Measurements from ENCODE around the gene SLC50A1. TPM values are rescaled to one million over a fixed set of nuclear protein-coding genes. Genes with fewer than 3 reads are reported as not detected.

Gene SLC50A1
- total RNA-seq, 1 experiment from 2014 or later = 24.9 TPM

DNA sequence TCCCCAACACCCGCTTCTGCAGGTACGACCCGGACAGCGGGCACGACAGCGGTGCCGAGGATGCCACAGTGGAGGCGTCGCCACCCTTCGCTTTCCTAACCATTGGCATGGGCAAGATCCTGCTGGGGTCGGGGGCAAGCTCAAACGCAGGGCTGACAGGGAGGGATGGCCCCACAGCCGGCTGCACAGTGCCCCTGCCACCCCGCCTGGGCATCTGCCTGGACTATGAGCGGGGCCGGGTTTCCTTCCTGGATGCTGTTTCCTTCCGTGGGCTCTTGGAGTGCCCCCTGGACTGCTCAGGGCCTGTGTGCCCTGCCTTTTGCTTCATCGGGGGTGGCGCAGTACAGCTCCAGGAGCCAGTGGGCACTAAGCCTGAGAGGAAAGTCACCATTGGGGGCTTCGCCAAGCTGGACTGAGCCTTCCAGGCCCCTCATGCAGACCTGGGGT is 48.1 kb downstream of the SLC50A1 start:
- Histone ChIP-seq H2AK5ac (ENCODE audit: insufficient read length, low read length) (no peak overlapping the region), H3K4me2 (ENCODE audit: insufficient read depth, insufficient read length, low read length) (no peak overlapping the region), H3K23me2 (ENCODE audit: insufficient read length, low read depth, low read length, poor library complexity, severe bottlenecking) (no peaks in the 10 kb centered on the region), H2BK15ac (ENCODE audit: low read depth, low read length) (no peak overlapping the region), H3K27me3 (ENCODE audit: insufficient read depth, low read length) (no peaks in the 10 kb centered on the region), H4K91ac (ENCODE audit: insufficient read length, low read depth, low read length) (no peak overlapping the region), H2BK120ac (ENCODE audit: low read depth, low read length, poor library complexity, severe bottlenecking) (no peak overlapping the region), H2BK12ac (ENCODE audit: insufficient read length, low read depth, low read length) (no peak overlapping the region), H3K9me3 (ENCODE audit: control insufficient read depth, low read depth, low read length) (no peaks in the 10 kb centered on the region), H3K27ac (ENCODE audit: insufficient read length, low read depth, low read length) (no peak overlapping the region), H3K4ac (ENCODE audit: low read depth, low read length) (no peak overlapping the region), H4K20me1 (ENCODE audit: control insufficient read depth, insufficient read depth, insufficient read length) (no peaks in the 10 kb centered on the region), H4K5ac (ENCODE audit: insufficient read length, low read depth, low read length) (no peak overlapping the region), H4K8ac (replicated peaks; ENCODE audit: insufficient read length, low read depth, low read length) (no peak overlapping the region), H3K14ac (ENCODE audit: insufficient read depth, low read length) (no peak overlapping the region), H3T11ph (ENCODE audit: low read length) (no peak overlapping the region), H3K79me2 (ENCODE audit: insufficient read depth, low read length) (no peaks in the 10 kb centered on the region), H2AFZ (ENCODE audit: low read length) (no peak overlapping the region), H3K23ac (ENCODE audit: insufficient read length, low read depth, low read length) (no peak overlapping the region), H3K18ac (ENCODE audit: insufficient read length, low read depth, low read length) (no peak overlapping the region), H2BK5ac (ENCODE audit: insufficient read length, low read length) (no peak overlapping the region), H3K9ac (ENCODE audit: extremely low read depth, insufficient read length, low read length) (no peak overlapping the region), H2BK20ac (ENCODE audit: low read depth, low read length, poor library complexity, severe bottlenecking) (no peak overlapping the region), H3K4me1 (ENCODE audit: insufficient read depth, low read length) (peaks cover 3% of the 10 kb centered on the region), H3K79me1 (ENCODE audit: insufficient read depth, low read depth, low read length, poor library complexity, severe bottlenecking) (no peaks in the 10 kb centered on the region), H3K56ac (ENCODE audit: insufficient read length, low read depth, low read length) (no peak overlapping the region)
- no peak overlapping the region for H3K27ac Mint-ChIP-seq
- peaks cover 17 to 31% of the 10 kb centered on the region in 2 experiments for H3K4me1 Mint-ChIP-seq
- peaks cover 0 to 2% of the 10 kb centered on the region in 2 experiments; a peak in 1 of 5 replicates for H3K9me3 Mint-ChIP-seq
- H3K27me3 Mint-ChIP-seq (ENCODE audit: low read depth) = peaks cover 1% of the 10 kb centered on the region; the same call in 1 of the 2 replicates
- no peak overlapping the region for H3K4me3 Mint-ChIP-seq
- WGBS (ENCODE audit: extremely low coverage, insufficient read length, low lambda C conversion rate) = 100% methylated on average over 1 of the region's 20 CpGs
- TF ChIP-seq, protein P1, sequence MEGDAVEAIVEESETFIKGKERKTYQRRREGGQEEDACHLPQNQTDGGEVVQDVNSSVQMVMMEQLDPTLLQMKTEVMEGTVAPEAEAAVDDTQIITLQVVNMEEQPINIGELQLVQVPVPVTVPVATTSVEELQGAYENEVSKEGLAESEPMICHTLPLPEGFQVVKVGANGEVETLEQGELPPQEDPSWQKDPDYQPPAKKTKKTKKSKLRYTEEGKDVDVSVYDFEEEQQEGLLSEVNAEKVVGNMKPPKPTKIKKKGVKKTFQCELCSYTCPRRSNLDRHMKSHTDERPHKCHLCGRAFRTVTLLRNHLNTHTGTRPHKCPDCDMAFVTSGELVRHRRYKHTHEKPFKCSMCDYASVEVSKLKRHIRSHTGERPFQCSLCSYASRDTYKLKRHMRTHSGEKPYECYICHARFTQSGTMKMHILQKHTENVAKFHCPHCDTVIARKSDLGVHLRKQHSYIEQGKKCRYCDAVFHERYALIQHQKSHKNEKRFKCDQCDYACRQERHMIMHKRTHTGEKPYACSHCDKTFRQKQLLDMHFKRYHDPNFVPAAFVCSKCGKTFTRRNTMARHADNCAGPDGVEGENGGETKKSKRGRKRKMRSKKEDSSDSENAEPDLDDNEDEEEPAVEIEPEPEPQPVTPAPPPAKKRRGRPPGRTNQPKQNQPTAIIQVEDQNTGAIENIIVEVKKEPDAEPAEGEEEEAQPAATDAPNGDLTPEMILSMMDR (conservative IDR thresholded peaks at IDR 0.05) = no peak
- peaks cover 25 to 47% (median 43%) of the 10 kb centered on the region in 3 experiments; a peak in 6 of 7 replicates for H3K36me3 Mint-ChIP-seq (ENCODE audit: insufficient read depth in 1 of 3, low read depth in 3 of 3)
- DNase-seq = no peak
